HG02759 (cell line): Measurements from ENCODE around the gene ZNF211.
A peak's percentile ranks its signal among the peaks of the same experiment; 100 is the strongest.

Source experiments
- ATAC-seq: cut with Tn5 transposase; IDR thresholded peaks from one replicate; pipeline ENCODE4 v1.9.1; 2021; ENCODE audit warnings: mild to moderate bottlenecking, moderate library complexity; ENCODE audit not compliant: unreplicated experiment

The ZNF211 gene

DNA sequence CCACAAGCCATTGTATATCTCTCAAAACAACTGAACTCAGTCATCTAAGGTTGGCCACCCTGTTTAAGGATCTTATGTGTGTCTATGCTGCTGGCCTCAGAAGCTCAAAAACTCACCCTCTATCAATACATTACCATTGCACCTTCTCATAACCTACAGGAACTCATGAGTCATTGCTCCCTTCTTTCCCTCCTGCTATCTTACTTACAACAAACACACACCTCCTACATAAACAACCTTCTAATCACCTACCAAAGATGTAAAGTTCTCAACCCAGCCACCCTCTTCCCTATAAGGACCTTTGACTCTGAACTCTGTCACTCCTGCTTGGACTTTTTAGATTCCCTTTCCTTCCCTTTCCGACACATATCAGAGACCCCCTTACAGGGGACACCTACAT lies 22.5 kb downstream of the ZNF211 start:
- no peak for ATAC-seq

DNA sequence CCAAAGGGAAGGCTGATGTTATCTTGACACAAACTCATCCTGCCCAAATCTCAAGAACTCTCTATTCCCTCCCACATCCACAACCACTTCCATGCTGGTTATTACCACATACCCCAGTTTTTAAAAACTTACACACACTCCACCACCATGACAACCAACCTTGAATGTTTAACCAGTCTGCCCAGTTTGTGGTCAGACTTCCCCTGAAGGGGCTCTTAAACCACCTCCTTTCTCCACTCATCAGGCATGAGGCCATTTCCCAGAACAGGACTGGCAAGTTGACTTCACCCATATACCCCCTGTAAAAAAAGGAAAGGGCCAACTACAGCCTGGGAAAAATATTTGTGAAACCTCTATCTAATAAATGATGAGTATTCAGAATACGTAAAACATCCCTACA lies 23.4 kb downstream of the ZNF211 start:
- ATAC-seq, result no peak

DNA sequence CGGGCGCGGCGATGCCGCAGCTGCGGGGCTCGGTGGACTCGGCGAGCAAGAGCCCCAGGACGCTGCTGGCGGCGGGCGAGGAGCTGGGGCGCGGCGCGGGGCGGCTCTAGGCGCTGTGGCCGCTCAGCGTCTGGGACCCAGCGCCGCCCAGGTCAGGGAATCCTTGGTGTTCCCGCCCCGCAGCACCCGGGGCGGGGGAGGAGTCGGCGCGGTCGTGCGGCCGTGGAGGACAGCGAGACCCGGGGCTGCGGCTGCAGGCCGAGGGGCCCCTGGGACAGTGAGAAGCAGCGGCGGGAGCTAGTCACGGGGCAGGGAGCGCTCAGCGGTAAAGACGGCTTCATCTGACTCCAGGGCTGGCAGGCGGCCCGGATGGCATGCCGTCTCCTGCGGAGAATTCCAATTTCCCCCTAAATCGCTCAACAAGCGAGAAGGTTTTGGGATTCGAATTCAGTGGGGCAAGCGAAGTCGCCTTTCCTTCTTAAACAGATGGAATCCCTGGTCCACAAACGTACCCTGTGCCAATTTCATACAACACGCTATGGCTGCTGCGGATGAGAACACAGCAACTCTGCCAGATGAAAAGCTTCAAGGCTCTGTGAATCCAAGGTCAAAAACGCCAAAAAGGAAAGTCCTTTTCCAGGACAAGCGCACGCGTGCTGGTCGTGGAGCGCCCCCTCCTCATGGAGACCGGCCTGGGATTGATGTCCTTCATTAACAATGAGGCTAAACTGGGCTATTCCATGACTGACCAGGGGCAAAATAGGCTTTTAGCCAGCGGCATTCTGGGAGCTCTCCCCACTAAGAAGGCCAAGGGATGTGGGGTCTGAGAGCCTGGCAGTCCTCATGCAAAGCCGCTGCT lies 31.5 kb downstream of the ZNF211 start:
- no peak for ATAC-seq

GRCh38 chr19:57665261-57665806 lies 32.4 kb downstream of the ZNF211 start:
- ATAC-seq, result no peak

DNA sequence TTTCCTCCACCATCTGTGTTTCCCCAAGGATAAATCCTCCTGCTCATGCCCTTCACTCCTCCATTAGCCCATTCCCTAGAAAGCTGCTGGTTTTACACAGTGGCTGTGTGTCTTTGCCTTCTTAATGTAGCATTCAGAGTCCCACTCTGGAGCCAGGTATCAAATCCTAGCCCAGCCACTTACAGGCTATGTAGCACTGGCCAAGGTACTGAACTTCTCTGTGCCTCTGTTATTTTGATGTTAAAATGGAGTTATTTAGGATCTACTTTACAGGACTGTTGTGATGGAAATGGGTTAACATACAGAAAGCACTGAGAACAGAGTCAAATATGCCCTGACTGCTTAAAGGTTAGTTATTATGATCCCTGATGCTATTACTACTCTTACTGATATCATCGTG lies 34.3 kb downstream of the ZNF211 start:
- no peak for ATAC-seq

DNA sequence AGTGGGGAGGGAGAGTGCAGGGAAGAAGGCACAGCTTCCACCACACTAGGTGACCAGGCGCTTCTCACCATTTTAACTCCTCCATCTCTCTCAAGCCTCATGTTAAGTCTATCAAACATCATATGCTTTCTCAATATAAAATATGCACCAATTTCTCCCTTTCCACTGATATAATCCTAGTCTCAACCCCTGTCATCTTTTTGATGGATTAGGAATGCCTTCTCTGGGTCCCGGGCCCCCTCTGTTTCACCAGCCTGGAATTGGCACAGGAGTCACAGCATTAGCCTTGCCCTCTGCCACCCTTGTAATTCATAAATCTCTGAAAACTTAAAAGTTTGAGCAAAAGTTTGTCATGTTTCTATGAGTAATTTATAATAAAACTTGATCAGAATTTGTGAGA lies 35.7 kb downstream of the ZNF211 start, which contains the start of gene ZSCAN4:
ZSCAN4 (plus strand) TSS at position 301 of the 400 bp plus-strand sequence. CDS start 7,211 bp downstream, outside the sequence.
- no peak for ATAC-seq

GRCh38 chr19:57671124-57671895 lies 38.3 kb downstream of the ZNF211 start:
- no peak for ATAC-seq

GRCh38 chr19:57672466-57672865 lies 39.5 kb downstream of the ZNF211 start:
- ATAC-seq, result no peak

GRCh38 chr19:57675881-57676280 lies 42.9 kb downstream of the ZNF211 start:
- no peak for ATAC-seq

GRCh38 chr19:57682226-57682766 lies 49.3 kb downstream of the ZNF211 start:
- peak; percentile 9 for ATAC-seq

- no peak for ATAC-seq
Observed at GRCh38 chr19:57686727-57687126, 53.8 kb downstream of the ZNF211 start.

DNA sequence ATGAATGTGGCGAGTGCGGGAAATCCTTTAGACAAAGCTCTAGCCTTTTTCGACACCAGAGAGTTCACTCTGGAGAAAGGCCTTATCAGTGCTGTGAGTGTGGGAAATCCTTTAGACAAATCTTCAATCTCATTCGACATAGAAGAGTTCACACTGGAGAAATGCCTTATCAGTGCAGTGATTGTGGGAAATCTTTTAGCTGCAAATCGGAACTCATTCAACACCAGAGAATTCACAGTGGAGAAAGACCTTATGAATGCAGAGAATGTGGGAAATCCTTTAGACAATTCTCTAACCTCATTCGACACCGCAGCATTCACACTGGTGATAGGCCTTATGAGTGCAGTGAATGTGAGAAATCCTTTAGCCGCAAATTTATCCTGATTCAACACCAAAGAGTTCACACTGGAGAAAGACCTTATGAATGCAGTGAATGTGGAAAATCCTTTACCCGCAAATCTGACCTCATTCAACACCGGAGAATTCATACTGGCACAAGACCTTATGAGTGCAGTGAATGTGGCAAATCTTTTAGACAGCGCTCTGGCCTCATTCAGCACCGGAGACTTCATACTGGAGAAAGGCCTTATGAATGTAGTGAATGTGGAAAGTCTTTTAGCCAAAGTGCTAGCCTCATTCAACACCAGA lies 54.5 kb downstream of the ZNF211 start:
- ATAC-seq, result no peak

DNA sequence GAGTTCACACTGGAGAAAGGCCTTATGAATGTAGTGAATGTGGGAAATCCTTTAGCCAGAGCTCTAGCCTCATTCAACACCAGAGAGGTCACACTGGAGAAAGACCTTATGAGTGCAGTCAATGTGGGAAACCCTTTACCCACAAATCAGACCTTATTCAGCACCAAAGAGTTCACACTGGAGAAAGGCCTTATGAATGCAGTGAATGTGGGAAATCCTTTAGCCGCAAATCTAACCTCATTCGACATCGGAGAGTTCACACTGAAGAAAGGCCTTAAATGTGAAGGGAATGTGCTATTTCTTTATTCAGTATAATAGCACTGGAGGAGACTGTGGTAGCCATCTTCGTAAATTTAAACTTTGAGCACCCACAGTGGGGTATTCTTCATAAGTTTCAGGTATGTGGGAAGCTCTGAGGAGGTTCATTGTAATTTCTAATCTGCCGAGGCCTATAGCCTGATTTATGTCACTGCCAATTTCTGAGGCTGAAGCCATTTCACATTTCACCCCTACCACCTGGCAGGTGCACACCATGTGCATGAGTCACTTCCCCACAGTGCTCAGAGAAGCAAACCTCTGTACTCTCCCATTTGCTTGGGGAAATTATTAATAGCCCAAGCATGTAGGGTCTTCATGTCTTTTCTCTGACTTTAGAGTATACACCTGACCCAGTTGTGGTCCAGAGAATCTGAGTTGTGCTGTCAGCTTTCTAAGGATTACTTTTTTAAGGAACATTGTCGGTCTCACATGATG lies 55.2 kb downstream of the ZNF211 start:
- ATAC-seq, result no peak

DNA sequence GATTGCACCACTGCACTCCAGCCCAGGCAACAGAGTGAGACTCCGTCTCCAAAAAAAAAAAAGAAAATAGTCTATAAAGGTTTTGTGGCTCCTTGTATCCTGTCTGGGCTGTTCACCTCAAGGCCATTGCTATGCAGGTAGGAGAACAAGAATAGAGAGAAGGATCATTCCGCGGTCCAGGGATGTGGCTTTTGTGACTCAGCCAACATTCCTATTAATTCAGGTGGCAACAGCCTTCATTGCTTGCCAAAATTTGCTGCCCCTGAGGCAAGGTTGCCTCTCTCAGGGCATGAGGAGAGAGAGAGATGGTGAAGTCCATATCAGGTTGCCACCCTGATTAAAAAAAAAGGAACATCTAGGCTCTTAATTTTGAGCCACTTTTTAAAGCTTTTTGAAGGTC lies 56.8 kb downstream of the ZNF211 start:
- no peak for ATAC-seq
